Activated CD4-positive, CD25-positive, alpha-beta regulatory T cell treated with anti-CD3 and anti-CD28 coated beads, Interleukin-2, amount 50 U/mL, for 24 hours (primary cell): ENCODE measurements around the gene GMNC.

Experiments
- ATAC-seq, 2 donors: fragments of 150-1000 bp; cut with Tn5 transposase; one replicate each; pipeline ENCODE4 v1.10.0; 2021; ENCODE audit warnings: mild to moderate bottlenecking in 1 of 2, moderate library complexity in 1 of 2

The GMNC gene

GRCh38 chr3:190848870-190849269, 13.6 kb downstream of the GMNC start:
- no peak for ATAC-seq

- ATAC-seq = no peak
These were observed 15.1 kb downstream of the GMNC start for GRCh38 chr3:190847436-190847835.

GRCh38 chr3:190840146-190840545, 22.3 kb downstream of the GMNC start:
- no peak for ATAC-seq

GRCh38 chr3:190831225-190831624, 31.3 kb downstream of the GMNC start:
- no peak for ATAC-seq

- ATAC-seq = no peak
These were observed 32.5 kb downstream of the GMNC start for GRCh38 chr3:190830031-190830430.

- no peak for ATAC-seq
These were observed 36.5 kb downstream of the GMNC start for GRCh38 chr3:190826018-190826417.

GRCh38 chr3:190825386-190826016, 37.0 kb downstream of the GMNC start:
- no peak for ATAC-seq

GRCh38 chr3:190811775-190812480, 50.6 kb downstream of the GMNC start:
- no peak for ATAC-seq

- ATAC-seq = no peak
These were observed 51.5 kb downstream of the GMNC start for GRCh38 chr3:190810957-190811356.

GRCh38 chr3:190809351-190809750, 53.1 kb downstream of the GMNC start:
- no peak for ATAC-seq

GRCh38 chr3:190807719-190808375, 54.6 kb downstream of the GMNC start:
- ATAC-seq = no peak
